IPS-18c (cell line): Measurements from ENCODE around the gene POGK.

Source experiments
- H3K4me3 ChIP-seq: 2 replicates; pipeline ENCODE4 v1.7.0; 2013; ENCODE audit warnings: low read depth, mild to moderate bottlenecking, low read length, moderate library complexity; ENCODE audit not compliant: insufficient read depth
- H3K9me3 ChIP-seq: one replicate; pipeline ENCODE4 v1.6.1; 2013; ENCODE audit warnings: mild to moderate bottlenecking, low read length, moderate library complexity; ENCODE audit not compliant: control insufficient read depth, insufficient read depth

The POGK gene

DNA sequence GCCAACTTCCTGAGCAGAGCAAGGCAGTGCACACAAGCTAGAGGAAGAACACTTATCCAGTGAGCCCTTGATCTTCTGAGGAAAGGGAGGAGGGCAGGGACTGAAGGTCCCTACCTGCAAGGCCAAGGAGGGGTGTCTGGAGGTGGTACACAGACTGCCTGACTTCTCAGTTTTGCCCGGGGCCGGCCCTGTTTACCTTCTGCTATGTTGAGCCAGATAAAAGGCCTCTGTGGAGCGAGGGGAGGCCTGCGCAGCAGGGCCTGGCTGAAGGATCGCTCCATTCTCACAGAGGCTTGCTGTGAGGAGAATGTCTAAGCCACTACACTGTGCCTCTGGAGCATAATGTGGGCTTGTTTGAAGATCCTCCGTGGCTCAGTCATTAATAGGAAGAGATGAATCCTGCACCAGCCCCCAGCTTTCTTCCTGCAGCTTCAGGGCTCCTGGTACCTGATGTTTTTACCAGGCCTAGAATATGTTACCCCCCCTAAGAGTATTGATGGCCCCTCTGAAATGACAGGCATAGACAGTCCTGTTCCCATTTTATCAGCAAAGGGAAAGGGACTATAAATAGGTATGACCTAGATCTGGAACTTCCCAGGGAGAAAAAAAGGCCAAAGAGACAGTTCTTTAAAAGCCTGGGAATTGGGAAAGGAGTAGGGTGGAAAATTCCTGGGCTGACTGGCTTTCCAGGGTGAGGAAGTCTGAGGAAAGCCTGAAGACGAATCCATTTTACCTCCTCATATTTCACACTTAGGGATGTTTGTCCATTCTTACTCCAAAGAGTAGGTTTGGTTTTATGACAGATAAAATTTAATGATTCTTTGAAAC lies 4.7 kb downstream of the POGK start:
- no peak overlapping the region for H3K4me3 ChIP-seq

GRCh38 chr1:166844791-166845190 lies 5.5 kb downstream of the POGK start:
- H3K9me3 ChIP-seq = no peaks in the 10 kb centered on the region
- no peak overlapping the region for H3K4me3 ChIP-seq

More for the DNA sequence above, 4.7 kb downstream of the POGK start:
- no peaks in the 10 kb centered on the region for H3K9me3 ChIP-seq

GRCh38 chr1:166848193-166848592 lies 8.9 kb downstream of the POGK start:
- Histone ChIP-seq H3K4me3 (no peak overlapping the region), H3K9me3 (no peaks in the 10 kb centered on the region)

GRCh38 chr1:166849135-166849534 lies 9.9 kb downstream of the POGK start:
- no peaks in the 10 kb centered on the region for H3K9me3 ChIP-seq
- no peak overlapping the region for H3K4me3 ChIP-seq

DNA sequence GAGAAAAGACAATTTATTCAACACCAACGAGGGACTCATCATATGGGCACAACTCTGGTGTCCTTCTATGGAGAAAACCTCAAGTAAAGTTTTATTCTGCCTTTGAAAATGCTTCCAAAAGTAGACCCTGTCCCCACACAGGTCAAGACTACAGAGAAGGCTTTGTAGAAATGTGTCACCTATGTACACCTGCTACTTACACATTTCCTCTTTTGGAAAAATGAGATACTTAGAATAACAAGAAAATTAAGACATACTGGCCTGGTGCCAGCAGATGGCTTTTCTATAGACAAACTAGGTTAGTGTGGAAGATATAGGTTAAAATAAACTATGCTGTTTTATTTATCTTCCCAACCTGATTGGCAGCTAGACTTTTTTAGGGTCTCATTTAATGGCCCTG lies 13.6 kb downstream of the POGK start:
- Histone ChIP-seq H3K4me3 (no peak overlapping the region), H3K9me3 (no peaks in the 10 kb centered on the region)

DNA sequence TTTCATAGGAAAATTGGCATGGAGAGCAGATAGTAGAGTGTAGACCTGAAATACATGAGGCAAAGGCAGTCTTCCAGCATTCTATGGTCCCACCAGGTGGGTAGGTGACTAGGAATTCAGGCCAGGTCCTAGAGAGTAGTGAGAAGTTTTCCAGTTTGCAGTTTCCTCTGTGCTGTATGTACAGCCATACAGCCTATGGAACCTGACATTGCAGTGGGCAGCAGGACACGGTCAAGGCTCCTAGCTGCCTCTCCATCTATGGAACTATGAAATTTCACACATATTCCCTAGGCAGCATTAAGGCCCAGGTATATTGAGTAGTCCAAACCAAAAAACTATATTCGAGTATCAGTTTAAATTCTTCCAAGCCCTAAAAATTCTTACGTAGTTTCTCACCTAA lies 16.3 kb downstream of the POGK start:
- Histone ChIP-seq H3K4me3 (no peak overlapping the region), H3K9me3 (no peaks in the 10 kb centered on the region)

DNA sequence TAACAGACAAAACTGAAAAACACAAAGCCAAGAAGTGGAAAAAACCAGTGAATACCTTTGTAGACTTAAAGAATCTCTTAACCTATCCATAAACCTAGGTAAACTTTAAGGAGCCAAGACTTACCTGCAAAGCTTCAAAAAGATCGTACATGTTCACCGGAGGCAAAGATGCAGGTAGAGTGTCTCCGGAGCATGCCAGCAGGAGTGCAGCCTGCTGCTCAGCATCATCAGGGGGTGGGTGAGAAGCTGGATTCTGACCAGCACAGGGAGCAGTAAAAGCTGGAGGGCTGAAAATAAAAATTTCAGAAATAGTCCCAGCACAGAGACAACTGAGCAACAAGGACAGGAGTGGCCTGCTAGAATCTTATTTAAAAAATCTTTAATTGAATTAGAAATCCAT lies 18.7 kb downstream of the POGK start:
- Histone ChIP-seq H3K4me3 (no peak overlapping the region), H3K9me3 (no peaks in the 10 kb centered on the region)

DNA sequence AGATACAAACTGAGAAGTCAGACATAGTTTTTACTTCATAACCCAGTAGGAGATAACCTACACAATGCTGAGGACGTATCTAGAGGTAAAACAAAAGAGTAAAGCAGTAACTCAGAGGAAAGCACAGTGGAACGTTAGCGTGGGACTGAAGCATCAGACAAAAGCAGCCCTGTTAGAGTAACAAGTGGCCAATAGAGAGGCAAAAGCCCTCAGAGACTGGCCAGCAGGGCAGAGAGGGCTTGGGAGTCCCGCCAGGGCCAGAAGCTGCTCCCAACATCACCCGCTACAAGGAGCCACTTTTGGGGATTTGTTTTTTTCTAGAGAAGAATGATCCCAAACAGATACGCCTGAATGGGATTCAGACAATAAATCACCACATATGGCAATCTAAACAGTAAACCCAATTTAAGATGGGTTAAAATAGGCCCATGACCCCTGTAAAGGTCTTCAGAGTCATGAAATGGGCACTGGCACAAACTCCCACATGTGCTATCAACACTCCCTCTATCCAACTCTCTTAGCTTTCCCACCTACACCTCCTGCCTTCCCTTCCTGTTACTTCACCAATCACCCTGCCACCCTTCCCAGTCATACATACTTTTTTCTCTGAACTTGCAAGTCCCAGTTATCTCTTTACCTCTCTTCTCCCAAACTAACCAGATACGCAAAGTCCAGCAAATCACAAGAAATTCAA lies 19.6 kb downstream of the POGK start:
- no peak overlapping the region for H3K4me3 ChIP-seq

DNA sequence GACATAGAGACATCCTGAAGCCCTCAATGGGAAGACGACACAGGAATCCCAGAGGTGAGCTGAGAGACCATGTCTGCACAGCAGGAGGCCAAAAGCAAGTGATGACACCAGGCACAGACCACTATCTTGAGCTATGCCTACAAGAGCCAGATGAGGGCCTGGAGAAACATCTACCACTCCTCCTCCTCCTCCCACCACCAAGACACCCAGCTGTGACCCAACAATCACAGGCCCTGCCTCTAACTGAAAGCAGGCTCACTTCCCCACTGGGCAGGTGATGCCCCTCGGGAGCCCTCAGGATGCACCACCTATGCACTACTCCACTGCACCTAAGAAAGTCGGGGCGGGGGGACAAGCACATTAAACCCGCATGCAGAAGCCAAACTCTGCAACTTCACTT lies 20.3 kb downstream of the POGK start:
- Histone ChIP-seq H3K9me3 (no peaks in the 10 kb centered on the region), H3K4me3 (no peak overlapping the region)

More for the DNA sequence above, 19.6 kb downstream of the POGK start:
- H3K9me3 ChIP-seq = no peaks in the 10 kb centered on the region

DNA sequence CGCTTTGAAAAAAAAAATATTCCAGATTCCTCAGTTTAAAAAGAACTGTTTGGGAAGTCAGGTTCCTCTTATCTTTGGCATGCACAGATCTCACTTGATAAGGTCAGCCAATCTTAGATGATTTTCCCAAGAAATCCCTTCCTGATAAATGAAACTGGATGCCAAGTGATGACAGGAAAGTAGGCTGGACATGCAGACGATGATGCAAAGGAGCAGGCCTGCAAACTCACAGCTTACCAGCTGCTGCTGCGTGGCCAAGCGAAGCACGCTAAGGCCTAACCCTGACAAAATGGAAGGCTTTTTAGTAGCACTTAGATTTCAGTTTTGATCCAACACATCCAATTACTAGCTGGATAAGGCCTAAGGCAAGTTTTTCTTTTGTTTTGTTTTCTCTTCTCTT lies 26.7 kb downstream of the POGK start:
- Histone ChIP-seq H3K9me3 (no peaks in the 10 kb centered on the region), H3K4me3 (no peak overlapping the region)

DNA sequence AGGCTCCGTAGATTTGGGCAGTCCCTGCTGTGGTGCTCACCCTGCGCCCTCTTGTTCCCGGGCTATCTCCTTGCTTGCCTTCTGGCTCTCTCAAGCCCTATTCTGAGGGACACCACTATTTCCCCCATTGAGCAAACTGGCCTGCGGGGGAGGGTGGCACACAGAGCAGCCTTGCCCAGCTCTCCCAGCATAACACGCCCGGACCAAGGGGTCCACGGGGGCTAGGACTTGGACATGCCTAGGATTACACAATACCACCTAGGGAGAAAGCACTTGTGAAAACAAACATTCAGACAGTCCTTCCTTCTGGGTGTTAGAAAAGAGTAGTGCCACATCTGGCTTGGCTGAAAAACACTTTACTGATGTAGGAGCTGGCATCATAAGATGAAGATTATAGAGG lies 29.4 kb downstream of the POGK start:
- H3K9me3 ChIP-seq = no peaks in the 10 kb centered on the region

GRCh38 chr1:166869318-166870099 lies 30.2 kb downstream of the POGK start:
- Histone ChIP-seq H3K9me3 (no peaks in the 10 kb centered on the region), H3K4me3 (no peak overlapping the region)

More for the DNA sequence above, 29.4 kb downstream of the POGK start:
- no peak overlapping the region for H3K4me3 ChIP-seq

DNA sequence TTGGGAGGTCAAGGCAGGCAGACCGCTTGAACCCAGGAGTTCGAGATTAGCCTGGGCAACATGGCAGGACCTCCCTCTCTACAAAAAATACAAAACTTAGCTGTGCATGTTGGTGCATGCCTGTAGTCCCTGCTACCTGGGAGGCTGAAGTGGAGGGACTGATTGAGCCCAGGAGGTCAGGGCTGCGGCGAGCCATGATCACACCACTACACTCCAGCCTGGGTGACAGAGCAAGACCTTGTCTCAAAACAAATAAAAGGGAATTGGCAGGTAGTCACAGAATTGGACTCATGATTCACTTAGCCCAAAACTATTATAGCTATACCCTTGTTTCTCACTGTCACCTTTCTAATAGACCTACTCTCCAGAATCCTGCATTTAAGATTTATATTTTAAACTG lies 31.3 kb downstream of the POGK start:
- no peaks in the 10 kb centered on the region for H3K9me3 ChIP-seq
- H3K4me3 ChIP-seq = no peak overlapping the region

DNA sequence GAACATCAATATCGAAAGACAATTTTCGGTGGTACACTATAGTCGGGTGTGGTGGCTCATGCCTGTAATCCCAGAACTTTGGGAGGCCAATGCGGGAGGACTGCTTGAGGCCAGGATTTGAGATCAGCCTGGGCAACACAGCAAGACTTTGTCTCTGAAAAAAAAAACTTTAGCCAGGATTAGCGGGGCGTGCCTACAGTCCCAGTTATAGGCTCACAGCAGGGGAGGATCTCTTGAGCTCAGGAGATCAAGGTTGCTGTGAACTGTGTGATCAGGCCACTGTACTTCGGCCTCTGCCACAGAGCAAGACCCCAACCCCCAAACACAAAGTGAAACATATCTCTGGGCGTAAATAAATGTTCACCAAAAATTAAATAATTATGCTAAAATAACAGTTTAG lies 35.2 kb downstream of the POGK start:
- Histone ChIP-seq H3K9me3 (no peaks in the 10 kb centered on the region), H3K4me3 (no peak overlapping the region)

DNA sequence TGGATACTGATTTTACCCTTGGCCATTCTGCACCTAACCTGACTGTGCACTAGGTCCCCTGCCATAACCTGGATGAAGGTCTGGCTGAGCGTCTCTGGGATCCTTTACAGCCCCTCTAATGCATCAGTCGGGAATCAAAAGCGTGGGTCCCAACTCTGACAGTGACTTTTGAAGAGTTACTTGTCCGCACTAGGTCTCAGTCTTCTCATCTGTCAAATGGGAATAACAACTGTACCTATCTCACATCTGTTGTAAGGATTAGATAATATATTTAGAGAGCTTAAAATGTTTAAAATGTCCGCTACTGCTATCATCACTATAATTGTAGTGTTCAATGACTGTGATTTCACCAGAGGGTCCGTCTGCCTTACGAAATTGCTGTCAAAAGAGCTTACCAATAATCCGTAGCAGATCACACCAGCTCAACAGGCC lies 36.0 kb downstream of the POGK start:
- H3K9me3 ChIP-seq = no peaks in the 10 kb centered on the region

DNA sequence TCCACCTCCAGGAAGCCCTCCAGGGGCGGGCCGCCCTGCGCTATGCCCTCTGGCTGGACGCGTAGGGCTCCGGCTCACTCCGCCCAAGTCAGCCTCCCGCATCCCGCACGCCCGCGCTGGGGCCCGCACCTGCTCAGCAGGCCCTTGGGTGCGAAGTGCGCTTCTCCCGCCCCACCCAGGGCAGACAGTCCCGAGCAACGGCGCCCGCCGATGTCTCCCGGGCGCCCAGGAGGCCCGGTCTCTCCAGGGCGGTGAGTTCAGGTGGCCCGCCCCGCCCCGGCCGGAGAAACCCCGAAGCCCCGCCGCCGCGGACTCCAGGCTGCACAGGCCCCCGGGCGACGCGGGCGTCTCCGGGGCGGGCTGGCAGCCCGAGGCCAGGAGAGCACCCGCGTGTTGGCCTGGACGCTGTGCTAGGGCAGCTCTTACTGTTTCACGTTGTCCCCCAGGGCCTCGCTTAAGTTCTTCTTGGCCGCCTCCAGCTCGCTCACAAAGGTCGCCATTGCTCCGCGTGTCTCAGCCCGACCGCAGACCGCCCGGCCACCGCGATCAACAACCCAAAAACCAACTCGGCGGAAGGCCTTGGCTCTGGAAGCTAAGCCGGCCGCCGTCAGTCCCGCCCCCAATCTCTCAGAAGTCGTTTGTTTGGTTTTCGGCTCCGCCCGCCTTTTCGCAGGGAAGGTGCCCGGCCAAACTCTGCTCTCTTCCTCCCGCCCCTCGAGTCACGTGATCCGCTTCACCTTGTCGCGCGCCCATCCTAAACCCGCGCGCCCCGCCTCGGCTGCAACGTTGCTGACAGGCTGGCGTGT lies 36.7 kb downstream of the POGK start, which contains the start of gene TADA1:
Gene TADA1 (minus strand): TSS at position 531 of the 806 bp plus-strand sequence. CDS start 31 bp downstream, at position 500.
- Histone ChIP-seq H3K4me3 (peak within 1 kb of the TSS; percentile 93), H3K9me3 (no peaks in the 10 kb centered on the region)

More for the DNA sequence above, 36.0 kb downstream of the POGK start:
- peak overlapping the region; percentile 93 for H3K4me3 ChIP-seq

DNA sequence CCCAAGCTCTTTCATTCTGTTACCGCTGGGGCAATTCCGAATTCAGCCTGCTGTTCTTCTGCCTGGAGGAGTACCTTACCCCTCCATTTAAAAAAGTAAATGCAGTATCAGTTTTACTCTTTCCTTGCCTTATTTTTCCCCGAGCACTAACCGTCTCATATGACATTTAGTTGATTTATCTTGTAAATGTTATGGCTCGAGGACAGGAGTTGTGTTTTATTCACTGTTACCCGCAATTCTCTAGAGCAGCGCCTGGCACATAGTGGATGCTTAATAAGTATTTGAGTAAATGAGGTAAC lies 37.2 kb downstream of the POGK start:
- peak overlapping the region; percentile 49 for H3K4me3 ChIP-seq

More for the DNA sequence above, 37.2 kb downstream of the POGK start:
- no peaks in the 10 kb centered on the region for H3K9me3 ChIP-seq
